DND-41 (cell line): ENCODE measurements around the gene ACKR3.

Experiments
- CTCF ChIP-seq: IDR thresholded peaks from 2 replicates; pipeline ENCODE4 v1.5.1; 2012; ENCODE audit warnings: borderline replicate concordance, low read length, moderate library complexity, mild to moderate bottlenecking; ENCODE audit not compliant: poor library complexity, severe bottlenecking; ENCODE audit errors: extremely low read depth
- EZH2 ChIP-seq: IDR thresholded peaks from 3 replicates; pipeline ENCODE4 v1.6.1; 2012; ENCODE audit warnings: borderline replicate concordance, low read depth, mild to moderate bottlenecking, moderate library complexity, low read length, inconsistent platforms; ENCODE audit not compliant: severe bottlenecking

- no peak for TF ChIP-seq CTCF
- TF ChIP-seq EZH2, result no peak
These were observed 31.4 kb upstream of the ACKR3 start for GRCh38 chr2:236538242-236538641.
